HG03045 (cell line): ENCODE data around the gene BBS9.

ENCODE experiments used
- ATAC-seq: cut with Tn5 transposase; IDR thresholded peaks from one replicate; pipeline ENCODE4 v1.9.1; 2021; ENCODE audit warnings: mild to moderate bottlenecking, moderate library complexity; ENCODE audit not compliant: unreplicated experiment

BBS9 gene

DNA sequence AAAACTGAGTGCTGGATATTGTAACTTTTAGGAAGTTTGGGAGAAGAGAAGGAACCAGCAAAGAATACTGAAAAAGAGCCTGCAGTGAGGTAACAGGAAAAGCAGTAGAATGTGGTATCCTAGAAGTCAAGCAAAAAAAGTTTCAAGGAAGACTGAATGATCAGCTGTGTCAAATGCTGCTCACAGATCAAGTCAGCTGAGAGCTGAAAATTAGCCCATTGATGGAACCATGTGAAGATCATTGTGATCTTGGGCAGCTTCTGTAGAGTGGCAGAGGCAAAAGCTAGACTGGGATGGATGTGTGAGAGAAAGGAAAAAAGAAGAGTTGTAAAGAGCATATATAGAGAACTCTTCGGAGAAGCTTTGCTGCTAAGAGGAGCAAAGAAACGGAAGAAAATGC, 460.5 kb downstream of the BBS9 start:
- ATAC-seq, result no peak

GRCh38 chr7:33590916-33591315, 461.6 kb downstream of the BBS9 start:
- no peak for ATAC-seq

GRCh38 chr7:33591490-33591889, 462.1 kb downstream of the BBS9 start:
- no peak for ATAC-seq

- ATAC-seq, result no peak
These were observed 463.4 kb downstream of the BBS9 start for GRCh38 chr7:33592718-33593117.

GRCh38 chr7:33593611-33594010, 464.2 kb downstream of the BBS9 start:
- ATAC-seq, result no peak

- no peak for ATAC-seq
These were observed 467.3 kb downstream of the BBS9 start for GRCh38 chr7:33596686-33597085.

DNA sequence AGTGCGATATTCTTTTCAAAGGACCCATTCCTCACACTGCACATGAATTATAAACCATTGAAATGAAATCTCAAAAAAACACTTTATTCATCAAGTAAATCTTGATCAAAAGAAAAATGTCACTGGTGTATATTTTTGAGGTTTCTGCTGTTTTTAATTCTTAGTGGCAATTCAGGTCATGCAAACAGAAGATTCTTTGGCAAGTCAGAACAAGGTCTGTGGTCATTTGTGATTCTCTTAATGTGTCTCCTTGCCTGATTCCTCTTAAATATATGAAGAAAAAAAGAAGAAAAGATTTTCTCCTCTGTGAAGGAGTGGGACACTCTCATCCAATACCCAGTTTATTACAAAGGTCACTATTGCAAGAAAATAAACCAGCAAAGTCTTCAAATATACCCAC, 467.8 kb downstream of the BBS9 start:
- no peak for ATAC-seq

- ATAC-seq, result no peak
These were observed 471.7 kb downstream of the BBS9 start for GRCh38 chr7:33601101-33601500.

- ATAC-seq, result no peak
These were observed 472.5 kb downstream of the BBS9 start for GRCh38 chr7:33601884-33602283.

GRCh38 chr7:33604056-33604455, 474.7 kb downstream of the BBS9 start:
- no peak for ATAC-seq

DNA sequence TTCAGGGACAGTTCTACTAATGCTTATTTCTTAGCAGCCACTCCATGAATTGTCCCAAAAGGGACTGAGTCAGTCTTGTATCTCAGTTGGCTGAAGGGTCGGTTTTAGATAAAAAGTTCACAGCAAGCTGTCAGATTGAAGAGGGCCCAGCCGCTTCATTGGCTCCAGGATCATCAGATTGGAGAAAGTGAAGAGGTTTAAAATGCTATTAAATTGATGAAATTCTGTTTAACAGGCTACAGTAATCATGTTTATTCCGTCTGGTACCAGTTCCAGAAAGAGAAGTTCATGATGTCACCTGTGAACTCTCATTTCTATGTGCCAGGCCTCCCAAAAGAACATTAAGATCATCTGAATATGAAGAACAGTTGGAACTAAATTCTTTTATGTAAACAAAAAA, 481.6 kb downstream of the BBS9 start:
- ATAC-seq, result no peak

- ATAC-seq, result no peak
These were observed 483.1 kb downstream of the BBS9 start for GRCh38 chr7:33612442-33612841.

- ATAC-seq, result no peak
These were observed 485.2 kb downstream of the BBS9 start for GRCh38 chr7:33614357-33615117.

- no peak for ATAC-seq
These were observed 487.4 kb downstream of the BBS9 start for GRCh38 chr7:33616752-33617151.

DNA sequence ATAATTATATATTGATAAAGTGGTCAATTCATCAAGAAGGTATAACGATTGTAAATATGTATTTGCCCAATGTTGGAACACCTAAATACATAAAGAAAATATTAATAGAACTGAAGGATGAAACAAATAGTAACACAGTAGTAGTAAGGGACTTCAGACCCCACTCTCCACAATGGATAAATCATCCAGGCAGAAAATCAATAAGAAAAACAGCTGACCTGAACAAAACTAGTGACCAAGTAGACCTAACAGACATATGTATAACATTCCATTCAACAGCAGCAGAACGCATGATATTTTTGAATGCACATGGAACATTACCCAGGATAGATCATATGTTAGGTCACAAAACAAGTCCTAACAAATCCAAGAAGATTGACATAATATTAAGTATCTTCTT, 489.9 kb downstream of the BBS9 start:
- ATAC-seq, result no peak

DNA sequence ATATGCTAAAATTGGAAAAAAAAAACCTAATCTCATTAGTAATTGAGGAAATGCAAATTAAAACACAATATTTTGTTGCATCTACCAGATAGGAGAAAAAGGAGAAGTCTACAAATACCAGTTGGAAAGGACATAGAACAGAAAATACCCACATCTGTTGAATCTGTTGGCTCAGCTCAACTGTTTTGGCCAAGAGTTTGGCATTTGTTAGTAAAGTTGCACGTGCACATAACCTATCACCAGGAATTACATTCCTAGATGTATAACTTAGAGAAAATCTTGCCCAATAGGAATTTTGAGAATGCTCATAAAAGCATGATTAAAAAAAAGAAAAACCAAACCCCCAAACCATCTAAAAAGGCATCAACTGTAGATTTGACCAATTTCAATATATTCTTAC, 493.9 kb downstream of the BBS9 start:
- ATAC-seq, result no peak

GRCh38 chr7:33624215-33624614, 494.9 kb downstream of the BBS9 start:
- ATAC-seq, result no peak

- ATAC-seq, result no peak
These were observed 497.5 kb downstream of the BBS9 start for GRCh38 chr7:33626869-33627268.

DNA sequence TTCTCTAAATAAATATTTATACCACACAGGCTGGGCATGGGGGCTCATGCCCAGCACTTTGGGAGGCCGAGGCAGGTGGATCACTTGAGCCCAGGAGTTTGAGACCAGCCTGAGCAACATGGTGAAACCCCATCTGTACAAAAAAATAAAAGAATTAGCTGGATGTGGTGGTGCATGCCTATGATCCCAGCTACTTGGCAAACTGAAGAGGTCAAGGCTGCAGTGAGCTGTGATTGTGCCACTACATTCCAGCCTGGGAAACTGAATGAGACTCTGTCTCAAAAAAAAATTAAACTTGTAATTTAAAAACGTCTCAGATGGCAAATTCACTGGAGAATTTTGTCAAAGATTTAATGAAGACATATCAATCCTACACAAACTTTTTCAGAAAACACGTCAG, 498.4 kb downstream of the BBS9 start:
- ATAC-seq, result no peak

DNA sequence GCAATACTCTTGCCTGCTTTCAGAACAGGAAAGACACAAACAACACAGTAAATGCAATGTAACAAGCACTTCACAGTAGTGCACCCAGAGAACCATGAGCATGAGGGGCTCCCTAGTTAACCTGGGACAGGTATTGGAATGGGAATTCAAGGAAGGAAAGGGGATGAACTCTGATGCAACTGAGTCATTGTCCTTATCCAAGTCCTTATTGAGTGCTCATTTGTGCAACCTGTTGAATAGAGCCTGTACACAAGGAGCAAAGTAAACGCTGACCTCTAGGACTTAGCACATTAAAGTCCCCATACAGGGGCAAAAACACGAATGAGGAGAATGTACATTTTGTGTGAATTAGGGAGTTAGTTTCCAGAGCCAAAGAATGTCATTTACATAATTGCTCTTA, 499.5 kb downstream of the BBS9 start:
- ATAC-seq, result no peak

- ATAC-seq, result no peak
These were observed 501.0 kb downstream of the BBS9 start for GRCh38 chr7:33630359-33630758.

DNA sequence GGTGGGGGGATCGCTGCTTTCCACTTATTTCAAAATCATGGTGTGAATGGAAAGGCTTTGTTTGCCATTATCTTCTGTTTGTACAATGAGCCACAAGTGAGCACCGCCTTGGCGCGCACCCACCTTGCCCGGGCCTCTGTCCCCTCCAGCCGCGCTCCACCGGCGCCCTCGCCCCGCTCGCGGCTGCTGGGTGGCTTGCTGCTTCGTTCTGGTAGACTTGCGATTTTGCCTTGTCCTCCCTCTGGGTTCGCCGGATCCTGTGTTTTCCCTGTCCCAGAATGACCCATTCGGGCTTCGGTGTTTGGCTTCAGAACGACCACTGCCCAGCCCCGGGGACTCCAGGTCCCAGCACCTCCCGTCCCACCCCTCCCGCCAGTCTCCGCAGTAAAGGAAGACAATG, 503.0 kb downstream of the BBS9 start:
- no peak for ATAC-seq

DNA sequence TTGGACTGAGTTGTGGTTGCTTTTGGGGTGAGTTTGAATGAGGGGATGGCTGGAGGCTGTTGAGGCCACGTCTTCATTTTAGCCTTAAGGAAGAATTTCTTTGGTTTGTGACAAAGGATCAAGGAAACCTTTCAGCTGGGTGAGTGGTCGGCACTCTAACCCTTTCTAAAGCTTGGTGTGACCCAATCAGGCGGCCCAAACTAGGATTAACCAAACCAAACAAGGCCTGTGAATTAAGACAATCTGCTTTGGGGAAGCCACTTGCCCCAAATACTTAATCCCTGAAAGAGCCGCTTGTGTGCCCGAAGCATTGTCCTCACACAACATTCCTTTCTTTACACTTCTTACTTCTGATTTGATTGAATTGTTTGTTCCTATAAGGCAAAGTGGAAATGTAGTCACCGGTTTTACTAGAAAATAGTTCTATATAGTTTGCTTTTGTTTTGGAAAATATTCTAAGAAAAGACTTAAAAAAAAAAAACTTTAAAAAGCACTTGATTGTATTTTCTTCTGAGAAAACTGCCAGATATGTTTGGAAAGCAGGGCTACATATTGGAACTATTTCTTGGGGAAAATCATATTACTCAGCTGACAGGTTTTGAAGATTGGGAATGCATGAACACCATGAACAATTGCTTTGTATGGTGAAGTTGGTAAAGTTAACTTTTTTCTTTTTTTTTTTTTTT, 503.6 kb downstream of the BBS9 start:
- no peak for ATAC-seq
